ENCODE data around the gene MKRN3. TPM values are rescaled to one million over a fixed set of nuclear protein-coding genes. Genes with fewer than 3 reads are reported as not detected.

The MKRN3 gene
- total and polyA plus RNA-seq, 10 of the 15 experiments (the other 5 are each of a cell fraction or from before 2014, with no cell fraction given), result 0.30 to 1.1 TPM; not detected in 8

- intact Hi-C loops (cut with micrococcal nuclease; ENCODE audit: unreplicated experiment) (no loop called here), in situ Hi-C loops (cut with MboI) (no loop called here)
- Histone ChIP-seq H3K4me3 (no peak overlapping the region), H4K20me1 (ENCODE audit: control insufficient read depth, insufficient read depth) (no peaks in the 10 kb centered on the region), H3K9me3 (replicated peaks; ENCODE audit: control insufficient read depth, insufficient read depth, low read length) (no peaks in the 10 kb centered on the region; the same call in 1 of the 3 replicates), H3K79me2 (ENCODE audit: control insufficient read depth, insufficient read depth, low read length) (no peaks in the 10 kb centered on the region), H2AFZ (ENCODE audit: control insufficient read depth, low read depth, low read length) (no peak overlapping the region), H3K27ac (ENCODE audit: control insufficient read depth, insufficient read depth) (no peak overlapping the region), H3K36me3 (ENCODE audit: control insufficient read depth in 2 of 2, insufficient read depth in 2 of 2, low read length in 1 of 2) (no peaks in the 10 kb centered on the region), H3K4me1 (ENCODE audit: control insufficient read depth, insufficient read depth, low read length) (no peaks in the 10 kb centered on the region), H3K4me2 (ENCODE audit: control insufficient read depth, insufficient read depth) (no peak overlapping the region), H3K27me3 (replicated peaks in 1 of 2; ENCODE audit: control insufficient read depth in 2 of 2, insufficient read depth in 2 of 2, low read length in 1 of 2) (no peaks in the 10 kb centered on the region), H3K9ac (ENCODE audit: control insufficient read depth, insufficient read depth, low read length) (no peak overlapping the region)
- ChIA-PET POLR2A (no interaction called here), CTCF (no interaction called here), SMC1A (ENCODE audit: uncharacterized antibody, unreplicated experiment) (no interaction called here), RAD21 (ENCODE audit: unreplicated experiment) (no interaction called here)
- BruUV-seq (replicated peaks), result no TSS peak
- ATAC-seq (no peak), DNase-seq (ENCODE audit: low read depth, low spot score) (no peak), FAIRE-seq (no peak)
- TF ChIP-seq ZNF687 (IDR thresholded peaks at IDR 0.05) (no peak), NFYB (IDR thresholded peaks at IDR 0.05; ENCODE audit: insufficient read depth, low read depth, low read length) (no peak), RAD51 (IDR thresholded peaks at IDR 0.05) (no peak), ZBED1 (IDR thresholded peaks at IDR 0.05; ENCODE audit: borderline replicate concordance) (no peak)
- WGBS (ENCODE audit: insufficient coverage, insufficient replicate concordance, low lambda C conversion rate, missing lambda C conversion rate), result 73% methylated on average over 19 of the region's 19 CpGs
Measured at GRCh38 chr15:23561914-23562313, 3.6 kb upstream of the MKRN3 start.

All from GM12878 (cell line).